ENCODE data around the gene LIPM. TPM values are rescaled to one million over a fixed set of nuclear protein-coding genes. Genes with fewer than 3 reads are reported as not detected.

LIPM gene
- polyA plus RNA-seq, 3 donors = not detected

DNA sequence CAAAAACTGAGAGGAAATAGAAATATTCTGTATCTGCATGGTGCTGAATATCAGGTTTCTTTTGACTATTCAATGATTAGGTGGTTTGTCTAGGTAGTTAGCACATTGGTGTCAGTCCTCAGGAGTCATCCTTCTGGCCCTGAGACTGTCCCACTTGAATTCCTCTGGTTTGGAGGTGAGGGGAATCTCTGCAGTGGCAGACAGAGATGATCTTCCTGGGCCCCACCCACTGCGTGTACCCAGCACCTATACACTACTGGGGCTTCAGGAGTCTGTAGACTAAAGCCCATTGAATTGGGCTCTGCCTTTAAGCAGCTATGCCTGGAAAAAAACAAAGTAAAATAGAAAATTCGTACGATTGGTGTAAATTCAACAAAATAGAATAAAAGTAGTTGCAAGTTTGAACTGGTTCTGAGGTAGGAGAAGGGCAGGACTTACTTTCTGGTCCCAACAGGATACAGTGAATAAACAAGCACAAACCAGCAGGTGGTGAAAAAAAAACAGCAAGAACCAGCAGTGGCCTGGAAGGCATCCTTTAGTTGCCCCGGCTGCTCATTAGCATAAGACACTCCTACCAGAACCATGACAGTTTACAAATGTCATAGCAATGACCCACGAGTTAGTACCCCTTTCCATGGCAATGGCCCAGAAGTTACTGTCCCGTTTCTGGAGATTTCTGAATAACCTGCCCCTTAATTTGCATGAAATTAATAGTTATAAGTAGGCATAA lies 1.7 kb downstream of the LIPM start:
- no peaks in the 10 kb centered on the region for H3K4me1 Mint-ChIP-seq
- no peak overlapping the region for H3K27ac ChIP-seq (ENCODE audit: low read depth in 1 of 2, low read length in 2 of 2)
- no peak overlapping the region for H3K27ac Mint-ChIP-seq
- peaks cover 5 to 10% (median 5%) of the 10 kb centered on the region in 3 donors for H3K27me3 Mint-ChIP-seq (ENCODE audit: low read depth in 3 of 3)
- H3K4me2 ChIP-seq (replicated peaks; ENCODE audit: extremely low read depth, low read length, poor library complexity, severe bottlenecking) = no peak overlapping the region
- no peaks in the 10 kb centered on the region for H3K36me3 Mint-ChIP-seq
- TF ChIP-seq, protein P1, sequence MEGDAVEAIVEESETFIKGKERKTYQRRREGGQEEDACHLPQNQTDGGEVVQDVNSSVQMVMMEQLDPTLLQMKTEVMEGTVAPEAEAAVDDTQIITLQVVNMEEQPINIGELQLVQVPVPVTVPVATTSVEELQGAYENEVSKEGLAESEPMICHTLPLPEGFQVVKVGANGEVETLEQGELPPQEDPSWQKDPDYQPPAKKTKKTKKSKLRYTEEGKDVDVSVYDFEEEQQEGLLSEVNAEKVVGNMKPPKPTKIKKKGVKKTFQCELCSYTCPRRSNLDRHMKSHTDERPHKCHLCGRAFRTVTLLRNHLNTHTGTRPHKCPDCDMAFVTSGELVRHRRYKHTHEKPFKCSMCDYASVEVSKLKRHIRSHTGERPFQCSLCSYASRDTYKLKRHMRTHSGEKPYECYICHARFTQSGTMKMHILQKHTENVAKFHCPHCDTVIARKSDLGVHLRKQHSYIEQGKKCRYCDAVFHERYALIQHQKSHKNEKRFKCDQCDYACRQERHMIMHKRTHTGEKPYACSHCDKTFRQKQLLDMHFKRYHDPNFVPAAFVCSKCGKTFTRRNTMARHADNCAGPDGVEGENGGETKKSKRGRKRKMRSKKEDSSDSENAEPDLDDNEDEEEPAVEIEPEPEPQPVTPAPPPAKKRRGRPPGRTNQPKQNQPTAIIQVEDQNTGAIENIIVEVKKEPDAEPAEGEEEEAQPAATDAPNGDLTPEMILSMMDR (IDR thresholded peaks at IDR 0.05) = no peak
- H3K4me1 ChIP-seq (ENCODE audit: control insufficient read depth in 1 of 2, insufficient read depth in 2 of 2, low read length in 2 of 2) = no peaks in the 10 kb centered on the region
- no peak overlapping the region for H3K4me3 Mint-ChIP-seq
- no peak for DNase-seq
- H3K4me3 ChIP-seq (replicated peaks in 1 of 3; ENCODE audit: low read depth in 2 of 3, low read length in 3 of 3) = no peak overlapping the region
- no peaks in the 10 kb centered on the region for H4K20me1 ChIP-seq (ENCODE audit: insufficient read depth, low read length)
- H3K79me2 ChIP-seq (ENCODE audit: insufficient read depth, low read length) = no peaks in the 10 kb centered on the region
- H2AFZ ChIP-seq (ENCODE audit: insufficient read depth, low read depth, low read length, poor library complexity, severe bottlenecking) = no peak overlapping the region
- no peaks in the 10 kb centered on the region for H3K36me3 ChIP-seq (replicated peaks in 1 of 2; ENCODE audit: control insufficient read depth in 1 of 2, insufficient read depth in 2 of 2, low read length in 2 of 2)
- intact Hi-C loops (cut with micrococcal nuclease) = loop anchor here in 1 of 2 donors (10.0 kb wide), 1 partner anchor 239 kb away; no protein-coding TSS in a partner anchor
- WGBS (ENCODE audit: insufficient coverage) = 100% methylated on average over 3 of the region's 6 CpGs
- H3K27me3 ChIP-seq (ENCODE audit: control insufficient read depth in 2 of 2, insufficient read depth in 2 of 2, low read length in 2 of 2) = peaks cover 0 to 3% of the 10 kb centered on the region in 2 donors
- H3K9me3 Mint-ChIP-seq = peaks cover 0 to 3% (median 0%) of the 10 kb centered on the region in 7 donors
- H3K9ac ChIP-seq (ENCODE audit: insufficient read depth, low read length, poor library complexity, severe bottlenecking) = no peak overlapping the region
- no peaks in the 10 kb centered on the region for H3K9me3 ChIP-seq (replicated peaks in 1 of 2; ENCODE audit: control insufficient read depth in 1 of 2, insufficient read depth in 1 of 2, low read length in 2 of 2)

DNA sequence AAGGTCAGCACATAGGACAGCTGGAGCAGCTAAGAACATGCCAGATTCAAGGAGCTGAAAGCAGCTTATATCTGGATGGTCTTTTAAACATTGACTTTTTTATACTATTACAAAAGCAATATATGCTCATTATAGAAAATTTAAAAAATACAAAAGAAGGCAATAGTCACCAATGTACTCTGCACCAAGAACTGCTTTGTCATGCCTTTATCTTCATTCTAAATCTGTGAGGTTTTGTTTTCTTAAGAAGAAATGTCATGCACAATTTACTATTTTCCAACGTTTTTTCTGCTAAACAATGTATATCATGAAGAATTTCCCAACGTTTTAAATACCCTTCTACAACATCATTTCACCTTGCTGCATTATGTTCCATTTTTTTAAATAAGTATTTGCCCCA lies 2.8 kb downstream of the LIPM start:
- WGBS (ENCODE audit: insufficient coverage) = no CpG with 5 or more reads among the region's 2 CpGs
- no peaks in the 10 kb centered on the region for H3K9me3 ChIP-seq (replicated peaks in 1 of 2; ENCODE audit: control insufficient read depth in 1 of 2, insufficient read depth in 1 of 2, low read length in 2 of 2)
- TF ChIP-seq, protein P1 (IDR thresholded peaks at IDR 0.05) = no peak
- no peak overlapping the region for H3K4me2 ChIP-seq (replicated peaks; ENCODE audit: extremely low read depth, low read length, poor library complexity, severe bottlenecking)
- no peaks in the 10 kb centered on the region for H3K36me3 ChIP-seq (replicated peaks in 1 of 2; ENCODE audit: control insufficient read depth in 1 of 2, insufficient read depth in 2 of 2, low read length in 2 of 2)
- H4K20me1 ChIP-seq (ENCODE audit: insufficient read depth, low read length) = no peaks in the 10 kb centered on the region
- no peak overlapping the region for H3K9ac ChIP-seq (ENCODE audit: insufficient read depth, low read length, poor library complexity, severe bottlenecking)
- intact Hi-C loops (cut with micrococcal nuclease) = loop anchor here in 1 of 2 donors (10.0 kb wide), 1 partner anchor 241 kb away; no protein-coding TSS in a partner anchor
- no peak overlapping the region for H3K27ac Mint-ChIP-seq
- H3K27me3 Mint-ChIP-seq (ENCODE audit: low read depth in 3 of 3) = peaks cover 0 to 5% (median 1%) of the 10 kb centered on the region in 3 donors
- no peak overlapping the region for H3K27ac ChIP-seq (ENCODE audit: low read depth in 1 of 2, low read length in 2 of 2)
- H3K9me3 Mint-ChIP-seq = peaks cover 0 to 5% (median 0%) of the 10 kb centered on the region in 7 donors
- H3K36me3 Mint-ChIP-seq = no peaks in the 10 kb centered on the region
- H3K4me1 Mint-ChIP-seq = peaks cover 4% of the 10 kb centered on the region
- no peaks in the 10 kb centered on the region for H3K4me1 ChIP-seq (ENCODE audit: control insufficient read depth in 1 of 2, insufficient read depth in 2 of 2, low read length in 2 of 2)
- no peaks in the 10 kb centered on the region for H3K79me2 ChIP-seq (ENCODE audit: insufficient read depth, low read length)
- H3K27me3 ChIP-seq (ENCODE audit: control insufficient read depth in 2 of 2, insufficient read depth in 2 of 2, low read length in 2 of 2) = peaks cover 0 to 3% of the 10 kb centered on the region in 2 donors
- DNase-seq = no peak
- H3K4me3 Mint-ChIP-seq = no peak overlapping the region
- H2AFZ ChIP-seq (ENCODE audit: insufficient read depth, low read depth, low read length, poor library complexity, severe bottlenecking) = no peak overlapping the region
- H3K4me3 ChIP-seq (replicated peaks in 1 of 3; ENCODE audit: low read depth in 2 of 3, low read length in 3 of 3) = no peak overlapping the region

All from CD14-positive monocyte (primary cell).